HCT116 (cell line): ENCODE measurements around the gene ANAPC2. TPM values are rescaled to one million over a fixed set of nuclear protein-coding genes. Genes with fewer than 3 reads are reported as not detected.
A peak's percentile ranks its signal among the peaks of the same experiment; 100 is the strongest.

ENCODE experiments used
- ATAC-seq: fragments of 200-7000 bp; cut with Tn5 transposase; 2 replicates; pipeline ENCODE4 v1.9.1; 2020; ENCODE audit warnings: mild to moderate bottlenecking, moderate library complexity
- BruUV-seq: library from RNA; stranded (reverse); fragments of 400-500 nt; replicated peaks from 2 replicates; lab custom pipeline; 2021; lab: Mats Ljungman, UMichigan
- CTCF ChIA-PET: fragments of 300-600 bp; sonication (Branson Sonifier 250); formaldehyde crosslinking; loops from one replicate; lab custom pipeline; 2021; ENCODE audit warnings: antibody characterized with exemption; lab: Charles Lee
- POLR2A ChIA-PET: fragments of 300-600, 350-600 bp; sonication (Branson Sonifier 250); formaldehyde crosslinking; loops from one replicate; lab custom pipeline; 2021; ENCODE audit warnings: antibody characterized with exemption; lab: Charles Lee
- RAD21 ChIA-PET, 2 experiments: fragments of 300-600 bp; sonication (Branson Sonifier 250); formaldehyde crosslinking; loops; one replicate each; lab custom pipeline; 2023; ENCODE audit warnings: low total read pairs in 2 of 2; ENCODE audit not compliant: uncharacterized antibody in 2 of 2, unreplicated experiment in 2 of 2, low non-redundant PET in 1 of 2; lab: Charles Lee
- DNase-seq: peaks from one replicate; pipeline ENCODE4 v3.0.0-alpha.2; 2010; ENCODE audit warnings: low read depth, low spot score
- H2AFZ ChIP-seq: fragments of 200-600 bp; shearing (Covaris generic), sonication (generic); 2 replicates; pipeline ENCODE4 v1.6.1; 2017; ENCODE audit warnings: low read depth, mixed run types, mixed read lengths, antibody characterized with exemption, low read length; ENCODE audit not compliant: poor library complexity, severe bottlenecking
- H3K27ac ChIP-seq: 2 replicates; pipeline ENCODE4 v1.5.1; 2012; ENCODE audit warnings: low read depth, low read length
- H3K27me3 ChIP-seq: fragments of 200-600 bp; sonication (generic); 2 replicates; pipeline ENCODE4 v1.6.1; 2016; ENCODE audit warnings: mixed run types, low read length, mixed read lengths; ENCODE audit not compliant: insufficient read depth
- H3K36me3 ChIP-seq, 2 experiments: fragments of 200-500 bp in 1 of 2; fragments of 200-600 bp in 1 of 2; sonication (Bioruptor generic) in 1 of 2; sonication (generic) in 1 of 2; 2 replicates each; pipeline versions ENCODE4 v1.5.1 to v1.6.1; 2014 to 2016; ENCODE audit warnings: low read length in 2 of 2, inconsistent platforms in 1 of 2, mixed read lengths in 1 of 2, mixed run types in 1 of 2; ENCODE audit not compliant: insufficient read depth in 2 of 2, control insufficient read depth in 1 of 2
- H3K4me1 ChIP-seq, 2 experiments: fragments of 200-600 bp in 1 of 2; sonication (generic) in 1 of 2; 2 replicates each; pipeline versions ENCODE4 v1.5.1 to v1.6.1; 2012 to 2017; ENCODE audit warnings: low read length in 2 of 2, inconsistent platforms in 1 of 2, mild to moderate bottlenecking in 1 of 2, mixed read lengths in 1 of 2, mixed run types in 1 of 2, moderate library complexity in 1 of 2; ENCODE audit not compliant: insufficient read depth in 2 of 2, control insufficient read depth in 1 of 2
- H3K4me2 ChIP-seq: fragments of 200-600 bp; sonication (generic); 2 replicates; pipeline ENCODE4 v1.6.1; 2017; ENCODE audit warnings: mixed run types, low read length, mixed read lengths
- H3K4me3 ChIP-seq, 2 experiments: fragments of 200-600 bp in 1 of 2; sonication (generic) in 1 of 2; replicated peaks in 1 of 2; 2 replicates each; pipeline ENCODE4 v1.5.1; 2011 to 2016; ENCODE audit warnings: low read length in 2 of 2, control low read depth in 1 of 2, low read depth in 1 of 2, mild to moderate bottlenecking in 1 of 2, mixed read lengths in 1 of 2, mixed run types in 1 of 2
- H3K79me2 ChIP-seq: fragments of 200-600 bp; sonication (generic); 2 replicates; pipeline ENCODE4 v1.6.1; 2017; ENCODE audit warnings: mild to moderate bottlenecking, mixed run types, low read length, moderate library complexity, mixed read lengths; ENCODE audit not compliant: insufficient read depth
- H3K9ac ChIP-seq: fragments of 200-600 bp; sonication (generic); 2 replicates; pipeline ENCODE4 v1.6.1; 2016; ENCODE audit warnings: low read length, mixed read lengths
- H3K9me2 ChIP-seq: fragments of 200-600 bp; sonication (generic), shearing (Covaris generic); 2 replicates; pipeline ENCODE4 v1.6.1; 2017; ENCODE audit warnings: mixed run types, mild to moderate bottlenecking, moderate library complexity; ENCODE audit not compliant: insufficient read depth
- H3K9me3 ChIP-seq, 2 experiments: fragments of 200-500 bp in 1 of 2; fragments of 200-600 bp in 1 of 2; sonication (Bioruptor generic) in 1 of 2; sonication (generic) in 1 of 2; 2 replicates each; pipeline ENCODE4 v1.6.1; 2014 to 2017; ENCODE audit warnings: low read length in 2 of 2, mixed read lengths in 2 of 2, inconsistent platforms in 1 of 2, low read depth in 1 of 2, mild to moderate bottlenecking in 1 of 2, mixed run types in 1 of 2, moderate library complexity in 1 of 2; ENCODE audit not compliant: control insufficient read depth in 1 of 2, insufficient read depth in 1 of 2
- H4K20me1 ChIP-seq: fragments of 200-600 bp; sonication (generic), shearing (Covaris generic); 2 replicates; pipeline ENCODE4 v1.6.1; 2017; ENCODE audit warnings: mixed run types, mild to moderate bottlenecking, moderate library complexity; ENCODE audit not compliant: insufficient read depth
- ATF3 ChIP-seq: IDR thresholded peaks from 2 replicates; pipeline ENCODE4 v1.6.1; 2012
- CTCF ChIP-seq, 3 experiments: fragments of 200-600 bp in 1 of 3; sonication (generic) in 1 of 3; IDR thresholded peaks in 2 of 3; conservative IDR thresholded peaks in 1 of 3; 2 replicates each; pipeline ENCODE4 v1.5.1; 2012 to 2017; ENCODE audit warnings: low read depth in 2 of 3, low read length in 2 of 3, antibody characterized with exemption in 1 of 3, borderline replicate concordance in 1 of 3, control low read depth in 1 of 3, mild to moderate bottlenecking in 1 of 3, mixed read lengths in 1 of 3, mixed run types in 1 of 3, moderate library complexity in 1 of 3; ENCODE audit not compliant: insufficient read depth in 1 of 3
- EGR1 ChIP-seq: IDR thresholded peaks from 2 replicates; pipeline ENCODE4 v1.6.1; 2012; ENCODE audit warnings: low read depth
- EZH2 ChIP-seq: fragments of 200-600 bp; sonication (generic); IDR thresholded peaks from 2 replicates; pipeline ENCODE4 v1.6.1; 2017; ENCODE audit warnings: antibody characterized with exemption, mixed run types
- FOSL1 ChIP-seq: IDR thresholded peaks from 2 replicates; pipeline ENCODE4 v1.6.1; 2012; ENCODE audit warnings: low read depth
- MAX ChIP-seq: IDR thresholded peaks from 2 replicates; pipeline ENCODE4 v1.6.1; 2012
- POLR2A ChIP-seq: IDR thresholded peaks from 2 replicates; pipeline ENCODE4 v1.7.0; 2011; ENCODE audit warnings: borderline replicate concordance; ENCODE audit not compliant: insufficient read depth, insufficient read length; ENCODE audit errors: extremely low read depth
- POLR2AphosphoS5 ChIP-seq: IDR thresholded peaks from 2 replicates; pipeline ENCODE4 v1.6.1; 2011; ENCODE audit warnings: mild to moderate bottlenecking, low read depth, low read length, moderate library complexity
- REST ChIP-seq: IDR thresholded peaks from 2 replicates; pipeline ENCODE4 v1.6.1; 2012; ENCODE audit warnings: low read depth
- TCF7L2 ChIP-seq: IDR thresholded peaks from 2 replicates; pipeline ENCODE4 v1.7.0; 2011; ENCODE audit warnings: borderline replicate concordance, inconsistent platforms; ENCODE audit not compliant: insufficient read depth, insufficient read length; ENCODE audit errors: extremely low read depth
- YY1 ChIP-seq: IDR thresholded peaks from 2 replicates; pipeline ENCODE4 v1.6.1; 2011; ENCODE audit warnings: low read length, low read depth, moderate library complexity, mild to moderate bottlenecking; ENCODE audit not compliant: insufficient replicate concordance; ENCODE audit errors: extremely low read depth
- ZFX ChIP-seq: fragments of 450-650 bp; IDR thresholded peaks from 2 replicates; pipeline ENCODE4 v1.6.1; 2017
- intact Hi-C: fragments of 100-400 bp; cut with micrococcal nuclease; formaldehyde crosslinking; loops from 2 replicates; pipeline ENCODE4 v1.10.0; 2022
- total RNA-seq: library from RNA; stranded (reverse); gene quantifications from one replicate; pipeline ENCODE4 v1.2.1, GENCODE V29; 2021; ENCODE audit not compliant: unreplicated experiment

The ANAPC2 gene
- total RNA-seq, 1 experiment from 2014 or later, result 75.5 TPM

- no peak for TF ChIP-seq REST
- no peak for TF ChIP-seq YY1
Observed at GRCh38 chr9:137206602-137207001, 18.2 kb upstream of the ANAPC2 start (continued).

- POLR2A ChIA-PET, result interaction anchor here (1.9 to 2.1 kb wide), 2 partner anchors 16 to 18 kb away, joined by 6 read pairs; partner anchors contain the start of gene SSNA1
- intact Hi-C loops, result loop anchor here (2.0 kb wide), 1 partner anchor 17 kb away; the partner anchor contains the start of gene RNF208
- Histone ChIP-seq H3K36me3 (peaks cover 0 to 13% of the 10 kb centered on the region in 2 experiments; a peak in 2 of 4 replicates), H3K4me1 (peaks cover 22 to 35% of the 10 kb centered on the region in 2 experiments), H3K4me2 (peak within 1 kb of the TSS; percentile 93), H2AFZ (no peak within 1 kb of the TSS), H3K79me2 (peaks cover 62% of the 10 kb centered on the region), H4K20me1 (no peaks in the 10 kb centered on the region), H3K9me2 (no peaks in the 10 kb centered on the region), H3K9ac (peak within 1 kb of the TSS; percentile 95), H3K9me3 (no peaks in the 10 kb centered on the region), H3K27me3 (no peaks in the 10 kb centered on the region), H3K27ac (peak within 1 kb of the TSS; percentile 78), H3K4me3 (peak within 1 kb of the TSS; percentile 91 to 98)
- DNase-seq (peak; percentile 62), ATAC-seq (peak; percentile 46)
- RAD21 ChIA-PET, result no interaction called here
- BruUV-seq, result no TSS peak
- TF ChIP-seq TCF7L2 (no peak), ZFX (peak; percentile 97), ATF3 (no peak), YY1 (peak; percentile 94), FOSL1 (no peak), POLR2AphosphoS5 (peak; percentile 88), MAX (no peak), EZH2 (no peak), POLR2A (peak; percentile 93), CTCF (IDR thresholded peaks at IDR 0.05 in 2 of 3, conservative IDR thresholded peaks at IDR 0.05 in 1 of 3; ENCODE audit: borderline replicate concordance in 1 of 3, insufficient read depth in 1 of 3, low read depth in 2 of 3, low read length in 2 of 3) (no peak), EGR1 (no peak)
- CTCF ChIA-PET, result no interaction called here
Observed at GRCh38 chr9:137205126-137206069, 17.0 kb upstream of the ANAPC2 start, which contains the start of the genes NDOR1 and TMEM203. Gene NDOR1, plus strand, starts transcription at chr9:137205700. Its CDS starts 78 bp downstream, at chr9:137205778. Gene TMEM203, minus strand, starts transcription at chr9:137205648. Its CDS starts 234 bp downstream, at chr9:137205414.
